Measurements from ENCODE around the gene SGMS1.
A peak's percentile ranks its signal among the peaks of the same experiment; 100 is the strongest.
"Not testable (repeated sequence)": the region's sequence is repeated elsewhere in the genome, so short reads cannot be mapped to it uniquely, and the experiment has no call there.

SGMS1 gene

GRCh38 chr10:50445777-50446176 is 178.0 kb downstream of the SGMS1 start:
- DNase-seq, result not testable (repeated sequence)

GRCh38 chr10:50440489-50440888 is 183.3 kb downstream of the SGMS1 start:
- DNase-seq, result no peak

- no peak for DNase-seq
Measured at GRCh38 chr10:50439806-50440205, 183.9 kb downstream of the SGMS1 start.

- DNase-seq, result no peak
Measured at GRCh38 chr10:50439187-50439586, 184.6 kb downstream of the SGMS1 start.

GRCh38 chr10:50438049-50438936 is 185.5 kb downstream of the SGMS1 start:
- no peak for DNase-seq

- DNase-seq, result no peak
Measured at GRCh38 chr10:50437248-50437647, 186.5 kb downstream of the SGMS1 start.

- DNase-seq, result no peak
Measured at GRCh38 chr10:50436805-50437204, 187.0 kb downstream of the SGMS1 start.

- DNase-seq, result no peak
Measured at GRCh38 chr10:50432211-50433009, 191.3 kb downstream of the SGMS1 start.

- DNase-seq, result no peak
Measured at GRCh38 chr10:50431791-50432190, 192.0 kb downstream of the SGMS1 start.

- no peak for DNase-seq
Measured at GRCh38 chr10:50431133-50431532, 192.6 kb downstream of the SGMS1 start.

- no peak for DNase-seq
Measured at GRCh38 chr10:50426485-50426884, 197.3 kb downstream of the SGMS1 start.

GRCh38 chr10:50425215-50425614 is 198.5 kb downstream of the SGMS1 start:
- DNase-seq, result not testable (repeated sequence)

- DNase-seq, result no peak
Measured at GRCh38 chr10:50423448-50423847, 200.3 kb downstream of the SGMS1 start.

GRCh38 chr10:50422259-50422658 is 201.5 kb downstream of the SGMS1 start:
- no peak for DNase-seq

GRCh38 chr10:50421026-50421719 is 202.6 kb downstream of the SGMS1 start:
- DNase-seq, result peak; percentile 78

- DNase-seq, result no peak
Measured at GRCh38 chr10:50420196-50420595, 203.6 kb downstream of the SGMS1 start.

GRCh38 chr10:50419756-50420155 is 204.0 kb downstream of the SGMS1 start:
- no peak for DNase-seq

- no peak for DNase-seq
Measured at GRCh38 chr10:50419091-50419490, 204.7 kb downstream of the SGMS1 start.

- peak; percentile 90 for DNase-seq
Measured at GRCh38 chr10:50417886-50418830, 205.6 kb downstream of the SGMS1 start.

- DNase-seq, result peak; percentile 55
Measured at GRCh38 chr10:50417486-50417885, 206.3 kb downstream of the SGMS1 start.

- no peak for DNase-seq
Measured at GRCh38 chr10:50416881-50417280, 206.9 kb downstream of the SGMS1 start.

GRCh38 chr10:50416181-50416824 is 207.5 kb downstream of the SGMS1 start:
- DNase-seq, result peak; percentile 55
